Measurements from ENCODE around the gene SCN1B.

GRCh38 chr19:35079826-35080225, 49.6 kb downstream of the SCN1B start:
- no peak for TF ChIP-seq POLR2A (IDR thresholded peaks at IDR 0.05)
- TF ChIP-seq CTCF (IDR thresholded peaks at IDR 0.05), result no peak
- TF ChIP-seq EP300 (IDR thresholded peaks at IDR 0.05), result no peak
